H9 (cell line): ENCODE measurements around the gene RDM1. TPM values are rescaled to one million over a fixed set of nuclear protein-coding genes. Genes with fewer than 3 reads are reported as not detected.

ENCODE experiments used
- DNase-seq: peaks from one replicate; pipeline ENCODE4 v3.0.0-alpha.2; 2017
- H2AFZ ChIP-seq: one replicate; pipeline ENCODE4 v1.6.1; 2013; ENCODE audit warnings: mild to moderate bottlenecking, low read length, control low read depth, moderate library complexity
- H2AK5ac ChIP-seq: 2 replicates; pipeline ENCODE4 v1.6.1; 2013; ENCODE audit warnings: low read length, control low read depth, mixed read lengths; ENCODE audit not compliant: insufficient read length
- H2BK120ac ChIP-seq: one replicate; pipeline ENCODE4 v1.6.1; 2013; ENCODE audit warnings: low read depth, mild to moderate bottlenecking, low read length, control low read depth, inconsistent platforms; ENCODE audit not compliant: poor library complexity, severe bottlenecking
- H2BK12ac ChIP-seq: 2 replicates; pipeline ENCODE4 v1.6.1; 2013; ENCODE audit warnings: low read length, control low read depth, mixed read lengths, low read depth; ENCODE audit not compliant: insufficient read length
- H2BK15ac ChIP-seq: 2 replicates; pipeline ENCODE4 v1.6.1; 2013; ENCODE audit warnings: low read depth, low read length, control low read depth
- H2BK20ac ChIP-seq: one replicate; pipeline ENCODE4 v1.6.1; 2013; ENCODE audit warnings: low read depth, mild to moderate bottlenecking, low read length, control low read depth, inconsistent platforms; ENCODE audit not compliant: poor library complexity, severe bottlenecking
- H2BK5ac ChIP-seq: 2 replicates; pipeline ENCODE4 v1.6.1; 2013; ENCODE audit warnings: low read length, control low read depth, mixed read lengths; ENCODE audit not compliant: insufficient read length
- H3K14ac ChIP-seq: 2 replicates; pipeline ENCODE4 v1.6.1; 2013; ENCODE audit warnings: low read length, control low read depth; ENCODE audit not compliant: insufficient read depth
- H3K18ac ChIP-seq: 2 replicates; pipeline ENCODE4 v1.6.1; 2013; ENCODE audit warnings: low read depth, mild to moderate bottlenecking, mixed read lengths, low read length, control low read depth; ENCODE audit not compliant: insufficient read length
- H3K23ac ChIP-seq: 2 replicates; pipeline ENCODE4 v1.6.1; 2013; ENCODE audit warnings: low read length, control low read depth, mixed read lengths, low read depth; ENCODE audit not compliant: insufficient read length
- H3K23me2 ChIP-seq: 2 replicates; pipeline ENCODE4 v1.6.1; 2013; ENCODE audit warnings: low read depth, mild to moderate bottlenecking, mixed read lengths, low read length, control low read depth; ENCODE audit not compliant: insufficient read length, poor library complexity, severe bottlenecking
- H3K27ac ChIP-seq: 2 replicates; pipeline ENCODE4 v1.5.1; 2013; ENCODE audit warnings: low read length, control low read depth, mixed read lengths, low read depth; ENCODE audit not compliant: insufficient read length
- H3K27me3 ChIP-seq: 2 replicates; pipeline ENCODE4 v1.6.1; 2013; ENCODE audit warnings: low read length, control low read depth, inconsistent platforms; ENCODE audit not compliant: insufficient read depth
- H3K4ac ChIP-seq: 2 replicates; pipeline ENCODE4 v1.6.1; 2013; ENCODE audit warnings: low read depth, mild to moderate bottlenecking, control low read depth, inconsistent platforms, low read length, moderate library complexity
- H3K4me1 ChIP-seq: 2 replicates; pipeline ENCODE4 v1.6.1; 2013; ENCODE audit warnings: low read length, control low read depth, inconsistent platforms; ENCODE audit not compliant: insufficient read depth
- H3K4me2 ChIP-seq: 2 replicates; pipeline ENCODE4 v1.6.1; 2013; ENCODE audit warnings: low read length, control low read depth, mixed read lengths; ENCODE audit not compliant: insufficient read length, insufficient read depth
- H3K56ac ChIP-seq: 2 replicates; pipeline ENCODE4 v1.6.1; 2013; ENCODE audit warnings: low read depth, mild to moderate bottlenecking, mixed read lengths, low read length, control low read depth; ENCODE audit not compliant: insufficient read length
- H3K79me1 ChIP-seq: 2 replicates; pipeline ENCODE4 v1.6.1; 2013; ENCODE audit warnings: low read depth, mild to moderate bottlenecking, moderate library complexity, low read length, control low read depth, inconsistent platforms; ENCODE audit not compliant: insufficient read depth, poor library complexity, severe bottlenecking
- H3K79me2 ChIP-seq: 2 replicates; pipeline ENCODE4 v1.6.1; 2013; ENCODE audit warnings: low read length, control low read depth, inconsistent platforms; ENCODE audit not compliant: insufficient read depth
- H3K9ac ChIP-seq: 2 replicates; pipeline ENCODE4 v1.6.1; 2013; ENCODE audit warnings: low read length, control low read depth, mixed read lengths; ENCODE audit not compliant: insufficient read length; ENCODE audit errors: extremely low read depth
- H3K9me3 ChIP-seq: one replicate; pipeline ENCODE4 v1.6.1; 2013; ENCODE audit warnings: low read depth, low read length, inconsistent platforms; ENCODE audit not compliant: control insufficient read depth
- H3T11ph ChIP-seq: one replicate; pipeline ENCODE4 v1.6.1; 2013; ENCODE audit warnings: mild to moderate bottlenecking, low read length, control low read depth, inconsistent platforms
- H4K20me1 ChIP-seq: one replicate; pipeline ENCODE4 v1.6.1; 2013; ENCODE audit not compliant: control insufficient read depth, insufficient read length, insufficient read depth
- H4K5ac ChIP-seq: 2 replicates; pipeline ENCODE4 v1.6.1; 2013; ENCODE audit warnings: low read depth, mild to moderate bottlenecking, mixed read lengths, low read length, control low read depth; ENCODE audit not compliant: insufficient read length
- H4K8ac ChIP-seq: replicated peaks from 2 replicates; pipeline ENCODE4 v1.6.1; 2013; ENCODE audit warnings: low read length, control low read depth, mixed read lengths, low read depth; ENCODE audit not compliant: insufficient read length
- H4K91ac ChIP-seq: 2 replicates; pipeline ENCODE4 v1.6.1; 2013; ENCODE audit warnings: low read depth, mild to moderate bottlenecking, moderate library complexity, mixed read lengths, low read length, control low read depth; ENCODE audit not compliant: insufficient read length
- H3K27ac Mint-ChIP-seq, 3 experiments: 2 replicates in 2 of 3; 3 replicates in 1 of 3; pipeline ENCODE4 v1.8.0; 2020 to 2021; ENCODE audit warnings: mixed read lengths in 3 of 3, mild to moderate bottlenecking in 1 of 3, moderate library complexity in 1 of 3
- H3K27me3 Mint-ChIP-seq: 2 replicates; pipeline ENCODE4 v1.8.0; 2021; ENCODE audit warnings: low read depth, mild to moderate bottlenecking, moderate library complexity, mixed read lengths
- H3K36me3 Mint-ChIP-seq, 3 experiments: 2 replicates in 2 of 3; 3 replicates in 1 of 3; pipeline ENCODE4 v1.8.0; 2020 to 2021; ENCODE audit warnings: low read depth in 3 of 3, mixed read lengths in 3 of 3; ENCODE audit not compliant: insufficient read depth in 1 of 3
- H3K4me1 Mint-ChIP-seq, 2 experiments: 2 replicates each; pipeline ENCODE4 v1.8.0; 2020; ENCODE audit warnings: mixed read lengths in 2 of 2
- H3K4me3 Mint-ChIP-seq, 2 experiments: 2 replicates in 1 of 2; 3 replicates in 1 of 2; pipeline ENCODE4 v1.8.0; 2020 to 2021; ENCODE audit warnings: mild to moderate bottlenecking in 2 of 2, mixed read lengths in 2 of 2, moderate library complexity in 1 of 2
- H3K9me3 Mint-ChIP-seq, 2 experiments: 2 replicates in 1 of 2; 3 replicates in 1 of 2; pipeline ENCODE4 v1.8.0; 2020; ENCODE audit warnings: mild to moderate bottlenecking in 2 of 2, mixed read lengths in 2 of 2, moderate library complexity in 1 of 2
- WGBS: extraction: QIAGEN DNeasy Blood & Tissue Kit; methylation state at CpG from one replicate; pipeline ENCODE4 v1.1.7; 2013; ENCODE audit warnings: missing lambda C conversion rate, low lambda C conversion rate, mixed read lengths; ENCODE audit not compliant: insufficient read length; ENCODE audit errors: extremely low coverage; 5-methylcytosine and 5-hydroxymethylcytosine counted together
- total RNA-seq: library from RNA; stranded (reverse); gene quantifications from 2 replicates; pipeline ENCODE4 v1.2.1, GENCODE V29; 2021
- TF ChIP-seq, protein P1 (sequence below): fragments of 200-600 bp; sonication (generic); conservative IDR thresholded peaks from 3 replicates; pipeline ENCODE4 v1.8.0; 2021; ENCODE audit warnings: antibody characterized with exemption, mild to moderate bottlenecking

RDM1 gene
- total RNA-seq, 1 experiment from 2014 or later, result 9.0 TPM

DNA sequence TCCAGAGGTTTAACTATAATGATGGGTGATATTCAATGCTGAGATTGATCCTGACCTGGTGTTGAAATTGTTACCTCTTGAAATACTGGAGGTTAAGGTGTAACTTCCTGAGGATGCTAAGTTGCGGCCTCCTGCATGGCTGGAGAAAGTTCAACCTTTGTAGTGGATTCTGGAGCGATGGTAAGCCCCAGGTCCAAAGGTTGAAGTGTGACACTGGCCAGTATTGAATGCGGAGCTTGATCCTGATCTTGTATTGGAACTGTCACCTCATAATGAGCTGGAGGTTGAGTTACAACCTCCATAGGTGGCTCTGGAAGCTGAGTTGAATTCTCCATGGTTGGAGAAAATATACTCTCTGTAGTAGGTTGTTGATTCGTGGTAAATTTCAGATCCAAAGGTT lies 17.0 kb downstream of the RDM1 start:
- Histone ChIP-seq H4K8ac (no peak overlapping the region), H3K56ac (no peak overlapping the region), H3K23ac (no peak overlapping the region), H3K9ac (no peak overlapping the region), H3K27me3 (no peaks in the 10 kb centered on the region), H2BK120ac (no peak overlapping the region), H2BK12ac (no peak overlapping the region), H3K14ac (no peak overlapping the region), H2BK5ac (no peak overlapping the region), H3K4ac (no peak overlapping the region), H4K91ac (no peak overlapping the region), H3K79me2 (0 out of 2 replicates have a peak, but pooled peaks cover 1% of the 10 kb centered on the region), H3K4me2 (no peak overlapping the region), H3K79me1 (no peaks in the 10 kb centered on the region), H3K18ac (no peak overlapping the region), H4K20me1 (no peaks in the 10 kb centered on the region), H3T11ph (no peak overlapping the region), H2AK5ac (no peak overlapping the region), H2BK20ac (no peak overlapping the region), H3K9me3 (no peaks in the 10 kb centered on the region), H2BK15ac (no peak overlapping the region), H3K4me1 (no peaks in the 10 kb centered on the region), H3K27ac (no peak overlapping the region), H2AFZ (no peak overlapping the region), H4K5ac (no peak overlapping the region), H3K23me2 (no peaks in the 10 kb centered on the region)
- no peak overlapping the region for H3K27ac Mint-ChIP-seq
- no peaks in the 10 kb centered on the region for H3K4me1 Mint-ChIP-seq
- no peak for DNase-seq
- peaks cover 15% of the 10 kb centered on the region for H3K27me3 Mint-ChIP-seq
- peaks cover 3 to 28% (median 18%) of the 10 kb centered on the region in 3 experiments for H3K36me3 Mint-ChIP-seq
- TF ChIP-seq, protein P1, sequence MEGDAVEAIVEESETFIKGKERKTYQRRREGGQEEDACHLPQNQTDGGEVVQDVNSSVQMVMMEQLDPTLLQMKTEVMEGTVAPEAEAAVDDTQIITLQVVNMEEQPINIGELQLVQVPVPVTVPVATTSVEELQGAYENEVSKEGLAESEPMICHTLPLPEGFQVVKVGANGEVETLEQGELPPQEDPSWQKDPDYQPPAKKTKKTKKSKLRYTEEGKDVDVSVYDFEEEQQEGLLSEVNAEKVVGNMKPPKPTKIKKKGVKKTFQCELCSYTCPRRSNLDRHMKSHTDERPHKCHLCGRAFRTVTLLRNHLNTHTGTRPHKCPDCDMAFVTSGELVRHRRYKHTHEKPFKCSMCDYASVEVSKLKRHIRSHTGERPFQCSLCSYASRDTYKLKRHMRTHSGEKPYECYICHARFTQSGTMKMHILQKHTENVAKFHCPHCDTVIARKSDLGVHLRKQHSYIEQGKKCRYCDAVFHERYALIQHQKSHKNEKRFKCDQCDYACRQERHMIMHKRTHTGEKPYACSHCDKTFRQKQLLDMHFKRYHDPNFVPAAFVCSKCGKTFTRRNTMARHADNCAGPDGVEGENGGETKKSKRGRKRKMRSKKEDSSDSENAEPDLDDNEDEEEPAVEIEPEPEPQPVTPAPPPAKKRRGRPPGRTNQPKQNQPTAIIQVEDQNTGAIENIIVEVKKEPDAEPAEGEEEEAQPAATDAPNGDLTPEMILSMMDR, result no peak
- H3K9me3 Mint-ChIP-seq, result peaks cover 17 to 61% of the 10 kb centered on the region in 2 experiments
- no CpG with 5 or more reads among the region's 4 CpGs for WGBS
- no peak overlapping the region for H3K4me3 Mint-ChIP-seq
